NCI-H2227 (cell line): Measurements from ENCODE around the gene PTCHD4.
A peak's percentile ranks its signal among the peaks of the same experiment; 100 is the strongest.
"Not testable (repeated sequence)": the region's sequence is repeated elsewhere in the genome, so short reads cannot be mapped to it uniquely, and the experiment has no call there.

Experiments used
- DNase-seq: peaks from one replicate; lab custom pipeline; 2025; ENCODE audit not compliant: unreplicated experiment; lab: John Stamatoyannopoulos, UW

The PTCHD4 gene

GRCh38 chr6:48111143-48111506, at the start of gene PTCHD4:
Gene PTCHD4, minus strand, starts transcription at chr6:48111197. Its CDS starts 42,240 bp downstream, at chr6:48068957.
- peak; percentile 10 for DNase-seq

GRCh38 chr6:48151142-48151541, 40.1 kb upstream of the PTCHD4 start:
- DNase-seq = no peak

- no peak for DNase-seq
Observed at GRCh38 chr6:48150701-48151100, 39.7 kb upstream of the PTCHD4 start.

- DNase-seq = no peak
Observed at GRCh38 chr6:48147051-48147450, 36.1 kb upstream of the PTCHD4 start.

GRCh38 chr6:48144021-48144420, 33.0 kb upstream of the PTCHD4 start:
- DNase-seq = no peak

- no peak for DNase-seq
Observed at GRCh38 chr6:48141975-48142374, 31.0 kb upstream of the PTCHD4 start.

GRCh38 chr6:48139818-48140614, 29.0 kb upstream of the PTCHD4 start:
- DNase-seq = no peak

- no peak for DNase-seq
Observed at GRCh38 chr6:48136856-48137255, 25.9 kb upstream of the PTCHD4 start.

GRCh38 chr6:48135323-48136084, 24.5 kb upstream of the PTCHD4 start:
- DNase-seq = no peak

- DNase-seq = no peak
Observed at GRCh38 chr6:48134246-48134645, 23.2 kb upstream of the PTCHD4 start.

- DNase-seq = no peak
Observed at GRCh38 chr6:48123601-48124000, 12.6 kb upstream of the PTCHD4 start.

- DNase-seq = not testable (repeated sequence)
Observed at GRCh38 chr6:48121983-48122749, 11.2 kb upstream of the PTCHD4 start.

- no peak for DNase-seq
Observed at GRCh38 chr6:48116699-48117645, 6.0 kb upstream of the PTCHD4 start.

GRCh38 chr6:48113130-48113529, 2.1 kb upstream of the PTCHD4 start:
- DNase-seq = no peak

- DNase-seq = no peak
Observed at GRCh38 chr6:48111575-48111974, 578 bp upstream of the PTCHD4 start.

GRCh38 chr6:48110436-48111142, 408 bp downstream of the PTCHD4 start:
- DNase-seq = no peak

GRCh38 chr6:48109944-48110343, 1.1 kb downstream of the PTCHD4 start:
- no peak for DNase-seq

- not testable (repeated sequence) for DNase-seq
Observed at GRCh38 chr6:48102476-48103195, 8.4 kb downstream of the PTCHD4 start.

- DNase-seq = no peak
Observed at GRCh38 chr6:48101290-48101689, 9.7 kb downstream of the PTCHD4 start.
